ENCODE data around the gene RGS4.

RGS4 gene

GRCh38 chr1:163095213-163095612, 26.1 kb downstream of the RGS4 start:
- H3K4me3 ChIP-seq (ENCODE audit: control insufficient read depth in 1 of 7, extremely low read depth in 1 of 7, insufficient read depth in 4 of 7, low read depth in 2 of 7, low read length in 6 of 7), result no peak overlapping the region
- POLR2A ChIA-PET, result no interaction called here
- no CpG with 5 or more reads among the region's 1 CpG for WGBS (ENCODE audit: insufficient coverage)
- no peaks in the 10 kb centered on the region for H3K4me1 ChIP-seq (ENCODE audit: control extremely low read depth in 1 of 4, control insufficient read depth in 4 of 4, insufficient read depth in 4 of 4, low read length in 3 of 4)
- H3K9me3 ChIP-seq (ENCODE audit: control extremely low read depth in 1 of 5, control insufficient read depth in 4 of 5, insufficient read depth in 2 of 5, low read depth in 1 of 5, low read length in 4 of 5), result no peaks in the 10 kb centered on the region
- no peaks in the 10 kb centered on the region for H3K36me3 ChIP-seq (ENCODE audit: control insufficient read depth in 4 of 4, insufficient read depth in 4 of 4, low read length in 3 of 4)
- peaks cover 0 to 2% (median 0%) of the 10 kb centered on the region in 5 experiments for H3K27me3 ChIP-seq (replicated peaks in 2 of 5; ENCODE audit: control insufficient read depth in 4 of 5, insufficient read depth in 5 of 5, low read length in 4 of 5)
- CTCF ChIA-PET, result no interaction called here
- H3K27ac ChIP-seq (ENCODE audit: insufficient read depth in 1 of 2, low read depth in 1 of 2, low read length in 2 of 2, poor library complexity in 1 of 2, severe bottlenecking in 2 of 2), result no peak overlapping the region
- DNase-seq, result no peak

- Histone ChIP-seq H3K4me3 (ENCODE audit: control insufficient read depth in 1 of 7, extremely low read depth in 1 of 7, insufficient read depth in 4 of 7, low read depth in 2 of 7, low read length in 6 of 7) (no peak overlapping the region), H3K27me3 (replicated peaks in 2 of 5; ENCODE audit: control insufficient read depth in 4 of 5, insufficient read depth in 5 of 5, low read length in 4 of 5) (no peaks in the 10 kb centered on the region), H3K27ac (ENCODE audit: insufficient read depth in 1 of 2, low read depth in 1 of 2, low read length in 2 of 2, poor library complexity in 1 of 2, severe bottlenecking in 2 of 2) (no peak overlapping the region), H3K4me1 (ENCODE audit: control extremely low read depth in 1 of 4, control insufficient read depth in 4 of 4, insufficient read depth in 4 of 4, low read length in 3 of 4) (no peaks in the 10 kb centered on the region), H3K9me3 (ENCODE audit: control extremely low read depth in 1 of 5, control insufficient read depth in 4 of 5, insufficient read depth in 2 of 5, low read depth in 1 of 5, low read length in 4 of 5) (no peaks in the 10 kb centered on the region), H3K36me3 (ENCODE audit: control insufficient read depth in 4 of 4, insufficient read depth in 4 of 4, low read length in 3 of 4) (no peaks in the 10 kb centered on the region)
- ChIA-PET CTCF (no interaction called here), POLR2A (no interaction called here)
- 94% methylated on average over 1 of the region's 1 CpG for WGBS (ENCODE audit: insufficient coverage)
- no peak for DNase-seq
Observed at GRCh38 chr1:163102590-163102989, 33.4 kb downstream of the RGS4 start.

DNA sequence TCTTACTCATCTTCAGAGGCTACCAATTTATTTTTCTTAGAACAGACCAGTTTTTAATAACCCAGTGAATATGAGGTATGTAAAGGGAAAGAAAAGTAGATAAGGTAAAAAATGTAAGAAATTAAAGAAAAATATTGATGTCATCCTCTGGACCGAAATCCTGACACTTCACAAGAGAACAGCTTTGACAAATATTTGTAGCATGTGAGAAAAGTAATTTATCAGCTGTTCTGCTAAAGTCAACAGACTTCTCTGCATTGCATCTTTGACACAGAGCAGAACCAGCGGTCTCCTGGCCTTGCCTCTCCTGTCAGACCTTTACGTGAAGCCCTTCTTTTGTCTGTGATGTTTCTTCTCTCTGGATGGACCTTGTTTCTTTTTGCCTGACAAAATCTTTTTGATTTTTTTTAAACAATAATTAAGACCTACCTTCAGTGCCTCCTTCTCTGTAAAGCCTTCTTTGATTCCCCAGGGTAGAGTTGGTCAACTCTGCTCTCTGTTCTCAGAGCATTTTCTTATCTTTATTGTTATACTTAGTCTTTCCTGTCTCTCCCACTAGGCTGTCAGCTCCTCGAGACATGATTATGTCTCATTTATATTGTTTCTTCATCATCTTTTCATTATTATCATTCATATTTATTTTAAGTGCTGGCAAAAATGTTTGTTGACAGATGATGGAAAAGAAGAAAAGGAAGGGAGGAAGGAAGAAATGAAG, 35.4 kb downstream of the RGS4 start:
- Histone ChIP-seq H3K9me3 (ENCODE audit: control extremely low read depth in 1 of 5, control insufficient read depth in 4 of 5, insufficient read depth in 2 of 5, low read depth in 1 of 5, low read length in 4 of 5) (peaks cover 0 to 2% (median 0%) of the 10 kb centered on the region in 5 experiments), H3K27me3 (replicated peaks in 2 of 5; ENCODE audit: control insufficient read depth in 4 of 5, insufficient read depth in 5 of 5, low read length in 4 of 5) (no peaks in the 10 kb centered on the region), H3K4me1 (ENCODE audit: control extremely low read depth in 1 of 4, control insufficient read depth in 4 of 4, insufficient read depth in 4 of 4, low read length in 3 of 4) (no peaks in the 10 kb centered on the region), H3K27ac (ENCODE audit: insufficient read depth in 1 of 2, low read depth in 1 of 2, low read length in 2 of 2, poor library complexity in 1 of 2, severe bottlenecking in 2 of 2) (no peak overlapping the region), H3K36me3 (ENCODE audit: control insufficient read depth in 4 of 4, insufficient read depth in 4 of 4, low read length in 3 of 4) (no peaks in the 10 kb centered on the region), H3K4me3 (ENCODE audit: control insufficient read depth in 1 of 7, extremely low read depth in 1 of 7, insufficient read depth in 4 of 7, low read depth in 2 of 7, low read length in 6 of 7) (no peak overlapping the region)
- POLR2A ChIA-PET, result no interaction called here
- WGBS (ENCODE audit: insufficient coverage), result 100% methylated on average over 3 of the region's 4 CpGs
- DNase-seq, result no peak
- CTCF ChIA-PET, result no interaction called here

GRCh38 chr1:163106364-163106987, 37.3 kb downstream of the RGS4 start:
- POLR2A ChIA-PET, result no interaction called here
- Histone ChIP-seq H3K4me3 (ENCODE audit: control insufficient read depth in 1 of 7, extremely low read depth in 1 of 7, insufficient read depth in 4 of 7, low read depth in 2 of 7, low read length in 6 of 7) (no peak overlapping the region), H3K36me3 (ENCODE audit: control insufficient read depth in 4 of 4, insufficient read depth in 4 of 4, low read length in 3 of 4) (no peaks in the 10 kb centered on the region), H3K27me3 (replicated peaks in 2 of 5; ENCODE audit: control insufficient read depth in 4 of 5, insufficient read depth in 5 of 5, low read length in 4 of 5) (no peaks in the 10 kb centered on the region), H3K27ac (ENCODE audit: insufficient read depth in 1 of 2, low read depth in 1 of 2, low read length in 2 of 2, poor library complexity in 1 of 2, severe bottlenecking in 2 of 2) (no peak overlapping the region), H3K9me3 (ENCODE audit: control extremely low read depth in 1 of 5, control insufficient read depth in 4 of 5, insufficient read depth in 2 of 5, low read depth in 1 of 5, low read length in 4 of 5) (peaks cover 0 to 2% (median 0%) of the 10 kb centered on the region in 5 experiments), H3K4me1 (ENCODE audit: control extremely low read depth in 1 of 4, control insufficient read depth in 4 of 4, insufficient read depth in 4 of 4, low read length in 3 of 4) (no peaks in the 10 kb centered on the region)
- no peak for DNase-seq
- CTCF ChIA-PET, result no interaction called here
- 100% methylated on average over 2 of the region's 2 CpGs for WGBS (ENCODE audit: insufficient coverage)

GRCh38 chr1:163107655-163108054, 38.5 kb downstream of the RGS4 start:
- Histone ChIP-seq H3K27ac (ENCODE audit: insufficient read depth in 1 of 2, low read depth in 1 of 2, low read length in 2 of 2, poor library complexity in 1 of 2, severe bottlenecking in 2 of 2) (no peak overlapping the region), H3K27me3 (replicated peaks in 2 of 5; ENCODE audit: control insufficient read depth in 4 of 5, insufficient read depth in 5 of 5, low read length in 4 of 5) (no peaks in the 10 kb centered on the region), H3K4me1 (ENCODE audit: control extremely low read depth in 1 of 4, control insufficient read depth in 4 of 4, insufficient read depth in 4 of 4, low read length in 3 of 4) (no peaks in the 10 kb centered on the region), H3K36me3 (ENCODE audit: control insufficient read depth in 4 of 4, insufficient read depth in 4 of 4, low read length in 3 of 4) (no peaks in the 10 kb centered on the region), H3K4me3 (ENCODE audit: control insufficient read depth in 1 of 7, extremely low read depth in 1 of 7, insufficient read depth in 4 of 7, low read depth in 2 of 7, low read length in 6 of 7) (no peak overlapping the region), H3K9me3 (ENCODE audit: control extremely low read depth in 1 of 5, control insufficient read depth in 4 of 5, insufficient read depth in 2 of 5, low read depth in 1 of 5, low read length in 4 of 5) (peaks cover 0 to 2% (median 0%) of the 10 kb centered on the region in 5 experiments)
- 100% methylated on average over 1 of the region's 5 CpGs for WGBS (ENCODE audit: insufficient coverage)
- ChIA-PET CTCF (no interaction called here), POLR2A (no interaction called here)
- DNase-seq, result no peak

DNA sequence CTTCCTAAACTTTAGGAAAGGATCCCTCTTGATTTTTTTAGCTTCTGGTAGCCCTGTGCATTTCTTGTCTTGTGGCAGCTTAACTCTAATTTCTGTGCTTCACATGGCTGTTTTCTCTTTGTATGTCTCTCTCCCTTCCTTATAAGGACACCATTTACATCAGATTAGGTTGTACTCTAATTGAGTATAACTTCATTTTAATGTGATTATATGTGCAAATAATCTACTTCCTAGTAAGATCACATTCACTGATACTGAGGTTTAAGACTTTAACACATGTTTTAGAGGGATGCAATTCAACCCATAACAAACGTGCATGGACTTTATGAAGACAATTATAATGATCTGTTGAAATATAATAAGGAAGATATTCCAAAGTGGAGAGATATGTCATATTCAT, 46.7 kb downstream of the RGS4 start:
- H3K27ac ChIP-seq (ENCODE audit: insufficient read depth in 1 of 2, low read depth in 1 of 2, low read length in 2 of 2, poor library complexity in 1 of 2, severe bottlenecking in 2 of 2), result no peak overlapping the region
- ChIA-PET POLR2A (no interaction called here), CTCF (no interaction called here)
- DNase-seq, result no peak
- no peaks in the 10 kb centered on the region for H3K9me3 ChIP-seq (ENCODE audit: control extremely low read depth in 1 of 5, control insufficient read depth in 4 of 5, insufficient read depth in 2 of 5, low read depth in 1 of 5, low read length in 4 of 5)
- no peaks in the 10 kb centered on the region for H3K36me3 ChIP-seq (ENCODE audit: control insufficient read depth in 4 of 4, insufficient read depth in 4 of 4, low read length in 3 of 4)
- no peak overlapping the region for H3K4me3 ChIP-seq (ENCODE audit: control insufficient read depth in 1 of 7, extremely low read depth in 1 of 7, insufficient read depth in 4 of 7, low read depth in 2 of 7, low read length in 6 of 7)
- no peaks in the 10 kb centered on the region for H3K4me1 ChIP-seq (ENCODE audit: control extremely low read depth in 1 of 4, control insufficient read depth in 4 of 4, insufficient read depth in 4 of 4, low read length in 3 of 4)
- H3K27me3 ChIP-seq (replicated peaks in 2 of 5; ENCODE audit: control insufficient read depth in 4 of 5, insufficient read depth in 5 of 5, low read length in 4 of 5), result no peaks in the 10 kb centered on the region
- no CpG with 5 or more reads among the region's 1 CpG for WGBS (ENCODE audit: insufficient coverage)

DNA sequence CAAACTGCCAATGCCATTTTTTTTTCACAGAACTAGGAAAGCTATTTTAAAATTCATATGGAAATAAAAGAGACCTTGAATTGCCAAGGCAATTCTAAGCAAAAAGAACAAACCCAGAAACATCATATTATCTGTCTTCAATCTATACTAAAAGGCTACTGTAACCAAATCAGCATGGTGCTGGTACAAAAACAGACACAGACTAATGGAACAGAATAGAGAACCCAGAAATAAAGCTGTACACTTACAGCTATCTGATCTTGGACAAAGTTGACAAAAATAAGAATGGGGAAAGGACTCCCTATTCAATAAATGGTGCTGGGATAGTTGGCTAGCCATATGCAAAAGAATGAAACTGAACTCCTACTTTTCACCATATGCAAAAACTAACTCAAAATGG, 50.5 kb downstream of the RGS4 start:
- POLR2A ChIA-PET, result no interaction called here
- Histone ChIP-seq H3K27me3 (replicated peaks in 2 of 5; ENCODE audit: control insufficient read depth in 4 of 5, insufficient read depth in 5 of 5, low read length in 4 of 5) (peaks cover 0 to 1% (median 0%) of the 10 kb centered on the region in 5 experiments), H3K4me1 (ENCODE audit: control extremely low read depth in 1 of 4, control insufficient read depth in 4 of 4, insufficient read depth in 4 of 4, low read length in 3 of 4) (no peaks in the 10 kb centered on the region), H3K27ac (ENCODE audit: insufficient read depth in 1 of 2, low read depth in 1 of 2, low read length in 2 of 2, poor library complexity in 1 of 2, severe bottlenecking in 2 of 2) (no peak overlapping the region), H3K36me3 (ENCODE audit: control insufficient read depth in 4 of 4, insufficient read depth in 4 of 4, low read length in 3 of 4) (no peaks in the 10 kb centered on the region), H3K4me3 (ENCODE audit: control insufficient read depth in 1 of 7, extremely low read depth in 1 of 7, insufficient read depth in 4 of 7, low read depth in 2 of 7, low read length in 6 of 7) (no peak overlapping the region), H3K9me3 (ENCODE audit: control extremely low read depth in 1 of 5, control insufficient read depth in 4 of 5, insufficient read depth in 2 of 5, low read depth in 1 of 5, low read length in 4 of 5) (no peaks in the 10 kb centered on the region)
- CTCF ChIA-PET, result no interaction called here
- DNase-seq, result no peak

Data from common myeloid progenitor, CD34-positive (primary cell).